ENCODE data around the gene C10orf95.
A peak's percentile ranks its signal among the peaks of the same experiment; 100 is the strongest.

The C10orf95 gene

GRCh38 chr10:102408728-102409603, 42.4 kb downstream of the C10orf95 start:
- peak; percentile 42 for DNase-seq (ENCODE audit: low read depth)
- peak overlapping the region; percentile 44 for H3K4me3 ChIP-seq (replicated peaks; ENCODE audit: low read depth, low read length)
- TF ChIP-seq, protein P1, sequence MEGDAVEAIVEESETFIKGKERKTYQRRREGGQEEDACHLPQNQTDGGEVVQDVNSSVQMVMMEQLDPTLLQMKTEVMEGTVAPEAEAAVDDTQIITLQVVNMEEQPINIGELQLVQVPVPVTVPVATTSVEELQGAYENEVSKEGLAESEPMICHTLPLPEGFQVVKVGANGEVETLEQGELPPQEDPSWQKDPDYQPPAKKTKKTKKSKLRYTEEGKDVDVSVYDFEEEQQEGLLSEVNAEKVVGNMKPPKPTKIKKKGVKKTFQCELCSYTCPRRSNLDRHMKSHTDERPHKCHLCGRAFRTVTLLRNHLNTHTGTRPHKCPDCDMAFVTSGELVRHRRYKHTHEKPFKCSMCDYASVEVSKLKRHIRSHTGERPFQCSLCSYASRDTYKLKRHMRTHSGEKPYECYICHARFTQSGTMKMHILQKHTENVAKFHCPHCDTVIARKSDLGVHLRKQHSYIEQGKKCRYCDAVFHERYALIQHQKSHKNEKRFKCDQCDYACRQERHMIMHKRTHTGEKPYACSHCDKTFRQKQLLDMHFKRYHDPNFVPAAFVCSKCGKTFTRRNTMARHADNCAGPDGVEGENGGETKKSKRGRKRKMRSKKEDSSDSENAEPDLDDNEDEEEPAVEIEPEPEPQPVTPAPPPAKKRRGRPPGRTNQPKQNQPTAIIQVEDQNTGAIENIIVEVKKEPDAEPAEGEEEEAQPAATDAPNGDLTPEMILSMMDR (IDR thresholded peaks at IDR 0.05; ENCODE audit: low read length, missing control alignments): no peak

- TF ChIP-seq, protein P1 (IDR thresholded peaks at IDR 0.05; ENCODE audit: low read length, missing control alignments): no peak
- no peak for DNase-seq (ENCODE audit: low read depth)
- peak overlapping the region; percentile 44 for H3K4me3 ChIP-seq (replicated peaks; ENCODE audit: low read depth, low read length)
Observed at GRCh38 chr10:102408131-102408727, 43.1 kb downstream of the C10orf95 start.

DNA sequence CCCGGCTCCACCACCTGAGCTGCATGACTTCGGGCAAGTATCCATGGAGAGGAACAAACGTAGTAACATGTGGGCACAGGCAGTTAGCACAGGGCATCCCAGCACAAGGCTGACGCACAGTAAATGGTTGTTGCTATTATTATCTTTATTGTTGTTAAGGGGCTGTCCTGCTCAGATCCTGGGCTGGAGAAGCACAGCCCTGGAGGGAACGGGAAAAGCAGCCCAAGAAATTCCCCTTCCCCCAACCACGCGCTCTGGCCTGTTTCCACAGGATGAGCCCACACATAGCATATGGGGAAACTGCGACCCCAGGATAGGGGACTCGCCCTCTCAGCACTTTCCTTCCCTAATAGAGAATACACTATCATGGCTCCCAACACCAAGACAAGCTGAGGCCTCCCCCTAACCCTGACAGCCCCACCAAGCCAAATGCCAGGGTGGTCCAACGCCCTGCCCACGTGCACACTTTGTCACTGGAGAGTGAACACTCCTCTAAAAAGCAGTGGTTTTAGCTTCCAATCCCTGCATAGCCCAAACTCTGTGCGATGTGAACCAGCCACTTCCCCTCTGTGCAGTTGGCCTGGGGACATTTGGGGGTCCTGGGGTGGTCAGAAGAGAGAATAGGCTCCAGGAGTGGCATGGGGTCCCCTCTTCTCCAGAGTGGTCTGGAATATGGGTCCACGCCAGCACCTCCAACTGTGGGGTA, 43.8 kb downstream of the C10orf95 start:
- DNase-seq (ENCODE audit: low read depth): no peak
- H3K4me3 ChIP-seq (replicated peaks; ENCODE audit: low read depth, low read length): no peak overlapping the region
- TF ChIP-seq, protein P1 (IDR thresholded peaks at IDR 0.05; ENCODE audit: low read length, missing control alignments): no peak

- no peak overlapping the region for H3K4me3 ChIP-seq (replicated peaks; ENCODE audit: low read depth, low read length)
- TF ChIP-seq, protein P1 (IDR thresholded peaks at IDR 0.05; ENCODE audit: low read length, missing control alignments): no peak
- DNase-seq (ENCODE audit: low read depth): no peak
Observed at GRCh38 chr10:102406815-102407214, 44.5 kb downstream of the C10orf95 start.

DNA sequence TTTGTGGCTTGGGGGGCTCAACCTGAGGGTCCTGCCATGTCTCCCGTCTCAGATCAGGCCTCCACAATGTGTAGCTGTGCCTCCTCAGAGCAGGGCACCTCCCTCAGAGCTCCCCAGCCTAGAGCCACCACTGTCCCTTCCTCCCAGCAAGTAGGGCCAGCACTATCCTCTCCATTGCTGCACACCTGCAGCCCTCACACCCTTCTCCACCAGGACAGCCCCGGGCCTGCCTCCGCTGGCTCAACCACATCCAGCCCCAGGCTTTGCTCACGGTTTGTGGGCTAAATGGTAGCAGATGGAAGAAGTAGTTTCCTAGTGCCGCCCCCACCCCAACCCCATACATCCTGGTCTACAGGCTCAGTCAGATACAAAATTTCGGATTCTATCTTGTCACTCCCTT, 45.7 kb downstream of the C10orf95 start:
- TF ChIP-seq, protein P1 (IDR thresholded peaks at IDR 0.05; ENCODE audit: low read length, missing control alignments): no peak
- H3K4me3 ChIP-seq (replicated peaks; ENCODE audit: low read depth, low read length): no peak overlapping the region

GRCh38 chr10:102405108-102405571, 46.2 kb downstream of the C10orf95 start:
- H3K4me3 ChIP-seq (replicated peaks; ENCODE audit: low read depth, low read length): no peak overlapping the region
- DNase-seq (ENCODE audit: low read depth): no peak
- TF ChIP-seq, protein P1 (IDR thresholded peaks at IDR 0.05; ENCODE audit: low read length, missing control alignments): no peak

More for the DNA sequence above, 45.7 kb downstream of the C10orf95 start:
- no peak for DNase-seq (ENCODE audit: low read depth)
